PC-3 (cell line): ENCODE results near the gene IZUMO4.
"Not testable (repeated sequence)": the region's sequence is repeated elsewhere in the genome, so short reads cannot be mapped to it uniquely, and the experiment has no call there.

Experiments used
- CTCF ChIP-seq: fragments of 300-600 bp; sonication (generic); conservative IDR thresholded peaks from 2 replicates; pipeline ENCODE4 v1.5.1; 2017; ENCODE audit warnings: antibody characterized with exemption, low read depth, mild to moderate bottlenecking, low read length
- EZH2 ChIP-seq: fragments of 300-600 bp; sonication (generic); IDR thresholded peaks from one replicate; pipeline ENCODE4 v1.6.1; 2017; ENCODE audit warnings: antibody characterized with exemption, mild to moderate bottlenecking, low read length; ENCODE audit not compliant: unreplicated experiment
- EZH2phosphoT487 ChIP-seq: fragments of 300-600 bp; sonication (generic); IDR thresholded peaks from 2 replicates; pipeline ENCODE4 v1.6.1; 2018; ENCODE audit warnings: mild to moderate bottlenecking, antibody characterized with exemption, low read length, borderline replicate concordance

- TF ChIP-seq CTCF, EZH2, EZH2phosphoT487: not testable (repeated sequence)
These were observed 31.5 kb downstream of the IZUMO4 start for GRCh38 chr19:2128252-2128651.
